ENCODE data around the gene LRRC37A2. TPM values are rescaled to one million over a fixed set of nuclear protein-coding genes. Genes with fewer than 3 reads are reported as not detected.
"Not testable (repeated sequence)": the region's sequence is repeated elsewhere in the genome, so short reads cannot be mapped to it uniquely, and the experiment has no call there.

The LRRC37A2 gene
- total and polyA plus RNA-seq, 2 of the 8 experiments (the other 6 are each of a cell fraction or from before 2014, with no cell fraction given) = 4.7 to 10.7 TPM

DNA sequence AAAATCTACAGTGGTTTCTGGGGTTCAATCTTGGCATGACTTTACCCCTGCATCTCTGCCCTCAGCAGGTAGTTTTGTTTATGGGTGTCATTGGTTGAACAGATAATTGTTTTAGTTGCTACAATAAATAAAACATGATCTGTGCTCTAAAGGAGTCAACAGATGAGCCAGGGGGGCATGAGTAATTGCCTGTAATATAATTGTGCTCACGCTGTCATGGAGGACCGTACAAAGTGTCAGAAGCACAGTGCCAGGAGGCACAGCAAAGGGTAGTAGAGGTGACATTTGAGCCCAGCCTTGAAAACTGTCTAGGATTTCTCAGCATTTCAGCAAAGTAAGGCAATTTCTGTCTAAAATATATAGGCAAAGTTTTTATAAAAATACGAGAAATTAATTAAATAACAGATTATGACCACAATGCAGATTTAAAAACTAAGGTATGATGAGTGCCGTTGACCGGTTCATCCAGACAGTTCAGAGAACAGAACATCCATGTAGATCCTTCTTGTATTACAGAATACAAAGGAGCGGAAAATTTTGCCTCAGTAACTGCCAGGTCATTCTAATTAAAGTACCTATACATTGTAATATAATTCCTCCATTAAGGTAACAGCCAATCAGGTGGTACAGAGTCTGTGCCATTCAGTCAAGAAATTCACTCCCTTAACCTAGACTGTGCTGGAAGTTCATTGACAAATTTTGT lies 12.7 kb upstream of the LRRC37A2 start:
- H3K23me2 ChIP-seq (ENCODE audit: low read depth, low read length); H3K56ac ChIP-seq (replicated peaks; ENCODE audit: insufficient read length, low read depth, low read length); H3K4me3 ChIP-seq (ENCODE audit: extremely low read depth in 1 of 4, insufficient read depth in 2 of 4, low read depth in 3 of 4, low read length in 4 of 4); H4K8ac ChIP-seq (ENCODE audit: extremely low read depth, insufficient read depth, low read length); H3K4me1 ChIP-seq (replicated peaks in 1 of 4; ENCODE audit: control insufficient read depth in 3 of 4, insufficient read depth in 4 of 4, low read length in 3 of 4); H2BK120ac ChIP-seq (replicated peaks; ENCODE audit: low read depth, low read length); H3K27ac ChIP-seq (ENCODE audit: low read depth, low read length); H3K9ac ChIP-seq (replicated peaks in 1 of 4; ENCODE audit: extremely low read depth in 1 of 4, low read depth in 3 of 4, low read length in 3 of 4); H3K27me3 ChIP-seq (replicated peaks in 1 of 4; ENCODE audit: control insufficient read depth in 3 of 4, extremely low read depth in 1 of 4, insufficient read depth in 3 of 4, low read length in 3 of 4); H2AFZ ChIP-seq (ENCODE audit: low read length); H2AK5ac ChIP-seq (ENCODE audit: low read depth, low read length); H4K91ac ChIP-seq (replicated peaks; ENCODE audit: insufficient read length, low read length); H3K36me3 ChIP-seq (ENCODE audit: control insufficient read depth in 2 of 4, insufficient read depth in 4 of 4, low read length in 3 of 4); H2BK12ac ChIP-seq (ENCODE audit: low read depth, low read length); H2BK20ac ChIP-seq (ENCODE audit: low read length); H3K4me2 ChIP-seq (ENCODE audit: insufficient read depth in 1 of 2, low read depth in 2 of 2, low read length in 2 of 2); H3K18ac ChIP-seq (ENCODE audit: extremely low read depth, low read length); DNase-seq (ENCODE audit: low read depth in 1 of 2, low spot score in 2 of 2); H3K9me3 ChIP-seq (ENCODE audit: insufficient read depth in 2 of 2, low read depth in 1 of 2, low read length in 1 of 2); FAIRE-seq; H4K5ac ChIP-seq (ENCODE audit: insufficient read length, low read depth, low read length); POLR2A ChIA-PET (ENCODE audit: partially characterized antibody); H4K20me1 ChIP-seq (replicated peaks in 1 of 2; ENCODE audit: control insufficient read depth in 1 of 2, insufficient read depth in 2 of 2, low read length in 2 of 2); H3K23ac ChIP-seq (ENCODE audit: insufficient read length); H2BK5ac ChIP-seq (ENCODE audit: low read depth, low read length); H2BK15ac ChIP-seq (ENCODE audit: low read length); CTCF ChIA-PET (ENCODE audit: partially characterized antibody); H3K14ac ChIP-seq (ENCODE audit: insufficient read length); H3K79me1 ChIP-seq (ENCODE audit: low read depth, low read length); H3K4ac ChIP-seq (replicated peaks; ENCODE audit: insufficient read length, low read depth, low read length): not testable (repeated sequence)
- peaks cover 2 to 22% of the 10 kb centered on the region in 2 experiments; a peak in 2 of 4 replicates for H3K79me2 ChIP-seq (ENCODE audit: control insufficient read depth in 1 of 2, insufficient read depth in 2 of 2, low read length in 2 of 2)
- WGBS, 2 experiments (ENCODE audit: extremely low coverage in 1 of 2, insufficient coverage in 1 of 2, insufficient read length in 1 of 2, insufficient replicate concordance in 2 of 2, low coverage in 1 of 2, low lambda C conversion rate in 2 of 2, missing lambda C conversion rate in 1 of 2) = no CpG with 5 or more reads among the region's 6 CpGs

DNA sequence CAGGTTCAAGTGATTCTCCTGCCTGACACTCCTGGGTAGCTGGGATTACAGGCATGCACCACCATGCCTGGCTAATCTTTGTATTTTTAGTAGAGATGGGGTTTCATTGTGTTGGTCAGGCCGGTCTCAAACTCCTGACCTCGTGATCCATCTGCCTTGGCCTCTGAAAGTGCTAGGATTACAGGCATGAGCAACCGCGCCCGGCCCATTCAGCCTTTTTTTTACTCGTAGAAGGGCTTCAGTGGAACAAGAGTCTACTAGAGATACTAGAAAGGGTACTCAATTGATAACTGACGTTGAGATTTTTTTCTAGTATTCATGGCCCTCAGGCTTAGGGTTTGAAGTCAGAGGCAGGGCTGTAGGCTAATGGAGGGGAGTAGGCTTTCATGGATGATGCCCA lies 6.4 kb upstream of the LRRC37A2 start:
- H3K4me2 ChIP-seq (ENCODE audit: insufficient read depth in 1 of 2, low read depth in 2 of 2, low read length in 2 of 2); H4K20me1 ChIP-seq (replicated peaks in 1 of 2; ENCODE audit: control insufficient read depth in 1 of 2, insufficient read depth in 2 of 2, low read length in 2 of 2); H4K5ac ChIP-seq (ENCODE audit: insufficient read length, low read depth, low read length); H3K79me1 ChIP-seq (ENCODE audit: low read depth, low read length); H2AK5ac ChIP-seq (ENCODE audit: low read depth, low read length); H3K9ac ChIP-seq (replicated peaks in 1 of 4; ENCODE audit: extremely low read depth in 1 of 4, low read depth in 3 of 4, low read length in 3 of 4); H3K56ac ChIP-seq (replicated peaks; ENCODE audit: insufficient read length, low read depth, low read length); H3K9me3 ChIP-seq (ENCODE audit: insufficient read depth in 2 of 2, low read depth in 1 of 2, low read length in 1 of 2); H3K23me2 ChIP-seq (ENCODE audit: low read depth, low read length); H4K91ac ChIP-seq (replicated peaks; ENCODE audit: insufficient read length, low read length); H2AFZ ChIP-seq (ENCODE audit: low read length); H2BK5ac ChIP-seq (ENCODE audit: low read depth, low read length); H2BK12ac ChIP-seq (ENCODE audit: low read depth, low read length); H3K27ac ChIP-seq (ENCODE audit: low read depth, low read length); H3K4ac ChIP-seq (replicated peaks; ENCODE audit: insufficient read length, low read depth, low read length); POLR2A ChIA-PET (ENCODE audit: partially characterized antibody); H4K8ac ChIP-seq (ENCODE audit: extremely low read depth, insufficient read depth, low read length); H3K4me3 ChIP-seq (ENCODE audit: extremely low read depth in 1 of 4, insufficient read depth in 2 of 4, low read depth in 3 of 4, low read length in 4 of 4); H3K23ac ChIP-seq (ENCODE audit: insufficient read length); H2BK15ac ChIP-seq (ENCODE audit: low read length); H3K18ac ChIP-seq (ENCODE audit: extremely low read depth, low read length); FAIRE-seq; H3K36me3 ChIP-seq (ENCODE audit: control insufficient read depth in 2 of 4, insufficient read depth in 4 of 4, low read length in 3 of 4); CTCF ChIA-PET (ENCODE audit: partially characterized antibody); H3K27me3 ChIP-seq (replicated peaks in 1 of 4; ENCODE audit: control insufficient read depth in 3 of 4, extremely low read depth in 1 of 4, insufficient read depth in 3 of 4, low read length in 3 of 4); H3K14ac ChIP-seq (ENCODE audit: insufficient read length); H2BK120ac ChIP-seq (replicated peaks; ENCODE audit: low read depth, low read length); H3K4me1 ChIP-seq (replicated peaks in 1 of 4; ENCODE audit: control insufficient read depth in 3 of 4, insufficient read depth in 4 of 4, low read length in 3 of 4); H2BK20ac ChIP-seq (ENCODE audit: low read length); DNase-seq (ENCODE audit: low read depth in 1 of 2, low spot score in 2 of 2): not testable (repeated sequence)
- peaks cover 2 to 10% of the 10 kb centered on the region in 2 experiments; a peak in 2 of 4 replicates for H3K79me2 ChIP-seq (ENCODE audit: control insufficient read depth in 1 of 2, insufficient read depth in 2 of 2, low read length in 2 of 2)
- 93% methylated on average over 5 of the region's 7 CpGs; no CpG with 5 or more reads in 1 of the 2 experiments for WGBS, 2 experiments (ENCODE audit: extremely low coverage in 1 of 2, insufficient coverage in 1 of 2, insufficient read length in 1 of 2, insufficient replicate concordance in 2 of 2, low coverage in 1 of 2, low lambda C conversion rate in 2 of 2, missing lambda C conversion rate in 1 of 2)
